Aorta (tissue), 5 donors: ENCODE data around the gene ZBED1. TPM values are rescaled to one million over a fixed set of nuclear protein-coding genes. Genes with fewer than 3 reads are reported as not detected.
"Not testable (repeated sequence)": the region's sequence is repeated elsewhere in the genome, so short reads cannot be mapped to it uniquely, and the experiment has no call there.

Experiments used
- ATAC-seq: fragments of 200-7000 bp; cut with Tn5 transposase; one replicate; pipeline ENCODE4 v1.9.1; 2022; ENCODE audit warnings: moderate library complexity; ENCODE audit not compliant: low FRiP score
- DNase-seq, 2 donors: peaks; one replicate each; pipeline ENCODE4 v3.0.0-alpha.2; 2020
- H3K27ac ChIP-seq, 2 donors: one replicate each; pipeline ENCODE4 v1.5.1; 2013; ENCODE audit warnings: low read length in 2 of 2, mild to moderate bottlenecking in 2 of 2, moderate library complexity in 2 of 2, control low read depth in 1 of 2, inconsistent platforms in 1 of 2, low read depth in 1 of 2
- H3K27me3 ChIP-seq, 2 donors: one replicate each; pipeline ENCODE4 v1.6.1; 2013; ENCODE audit warnings: control low read depth in 1 of 2, low read length in 1 of 2, mild to moderate bottlenecking in 1 of 2, moderate library complexity in 1 of 2; ENCODE audit not compliant: insufficient read depth in 2 of 2, control insufficient read depth in 1 of 2
- H3K36me3 ChIP-seq, 2 donors: one replicate each; pipeline ENCODE4 v1.6.1; 2013; ENCODE audit warnings: control low read depth in 1 of 2, low read length in 1 of 2, mild to moderate bottlenecking in 1 of 2; ENCODE audit not compliant: insufficient read depth in 2 of 2, control insufficient read depth in 1 of 2
- H3K4me1 ChIP-seq, 2 donors: one replicate each; pipeline ENCODE4 v1.6.1; 2013; ENCODE audit warnings: low read length in 2 of 2, control low read depth in 1 of 2, mild to moderate bottlenecking in 1 of 2, moderate library complexity in 1 of 2; ENCODE audit not compliant: insufficient read depth in 2 of 2, control insufficient read depth in 1 of 2
- H3K4me3 ChIP-seq, 2 donors: one replicate each; pipeline ENCODE4 v1.5.1; 2013; ENCODE audit warnings: low read length in 2 of 2, control low read depth in 1 of 2, mild to moderate bottlenecking in 1 of 2
- H3K9me3 ChIP-seq: one replicate; pipeline ENCODE4 v1.6.1; 2013; ENCODE audit warnings: mild to moderate bottlenecking, low read length; ENCODE audit not compliant: control insufficient read depth
- WGBS, 2 donors: extraction: QIAGEN DNeasy Blood & Tissue Kit; methylation state at CpG; one replicate each; pipeline ENCODE4 v1.1.7; 2013; 5-methylcytosine and 5-hydroxymethylcytosine counted together
- intact Hi-C, 2 donors: fragments of 100-400 bp; cut with DNase I; formaldehyde crosslinking; loops; one replicate each; pipeline versions ENCODE4 v1.14.2 to v1.15.0; 2022
- polyA plus RNA-seq, 2 donors: library from polyadenylated mRNA; stranded (reverse); fragments of 200-250 nt; gene quantifications; one replicate each; pipeline ENCODE4 v1.2.3, GENCODE V29; 2013
- total RNA-seq, 2 donors: library from RNA; stranded (reverse); fragmentation: NEBNext Ultra II Directional; extraction: Animal tissue kit (Norgen Biotek cat#: 25700); gene quantifications; one replicate each; pipeline ENCODE4 v1.2.1, GENCODE V29; 2021
- donor health status: healthy with polysubstance abuse.
- donor health status: Bipolar disorder and iron deficiency.
- donor health status: DM: no; HTN: no; CAD: no.
- donor health status: DM: no; HTN: no; CAD: no.
- donor health status: DM: yes; HTN: yes; CAD: no.

ZBED1 gene
- total and polyA plus RNA-seq, 4 donors: 15.2 to 33.5 (median 23.4) TPM

- H3K4me1 ChIP-seq, H3K27ac ChIP-seq, intact Hi-C loops, H3K4me3 ChIP-seq, H3K9me3 ChIP-seq, H3K36me3 ChIP-seq, DNase-seq, ATAC-seq, H3K27me3 ChIP-seq: not testable (repeated sequence)
- WGBS, 2 donors: 94 to 95% methylated on average over 10 of the region's 10 CpGs
These were observed 40.7 kb downstream of the ZBED1 start for GRCh38 chrX:2460048-2460447.

GRCh38 chrX:2458309-2458708 is 42.5 kb downstream of the ZBED1 start:
- no peaks in the 10 kb centered on the region for H3K27me3 ChIP-seq
- no peak overlapping the region for H3K27ac ChIP-seq
- intact Hi-C loops: no loop called here
- DNase-seq: no peak
- 89 to 98% methylated on average over 6 of the region's 6 CpGs for WGBS, 2 donors
- H3K36me3 ChIP-seq: no peaks in the 10 kb centered on the region
- peaks cover 0 to 2% of the 10 kb centered on the region in 2 donors for H3K4me1 ChIP-seq
- H3K9me3 ChIP-seq: no peaks in the 10 kb centered on the region
- no peak overlapping the region for H3K4me3 ChIP-seq
- no peak for ATAC-seq

GRCh38 chrX:2457289-2458133 is 43.3 kb downstream of the ZBED1 start:
- ATAC-seq: no peak
- H3K27ac ChIP-seq: no peak overlapping the region
- H3K36me3 ChIP-seq: no peaks in the 10 kb centered on the region
- no peaks in the 10 kb centered on the region for H3K27me3 ChIP-seq
- H3K4me3 ChIP-seq: no peak overlapping the region
- DNase-seq: no peak
- intact Hi-C loops: no loop called here
- WGBS, 2 donors: 88 to 91% methylated on average over 26 of the region's 26 CpGs
- H3K4me1 ChIP-seq: peaks cover 0 to 2% of the 10 kb centered on the region in 2 donors
- H3K9me3 ChIP-seq: no peaks in the 10 kb centered on the region

GRCh38 chrX:2456091-2456490 is 44.7 kb downstream of the ZBED1 start:
- H3K4me1 ChIP-seq, H3K9me3 ChIP-seq, H3K27me3 ChIP-seq, H3K27ac ChIP-seq, H3K36me3 ChIP-seq, DNase-seq, intact Hi-C loops, H3K4me3 ChIP-seq, ATAC-seq: not testable (repeated sequence)
- WGBS, 2 donors: 95 to 96% methylated on average over 8 of the region's 8 CpGs

GRCh38 chrX:2454620-2455019 is 46.2 kb downstream of the ZBED1 start:
- intact Hi-C loops, H3K27me3 ChIP-seq, H3K4me1 ChIP-seq, H3K27ac ChIP-seq, H3K4me3 ChIP-seq, H3K36me3 ChIP-seq, DNase-seq, ATAC-seq, H3K9me3 ChIP-seq: not testable (repeated sequence)
- WGBS, 2 donors: 92 to 98% methylated on average over 9 of the region's 9 CpGs

DNA sequence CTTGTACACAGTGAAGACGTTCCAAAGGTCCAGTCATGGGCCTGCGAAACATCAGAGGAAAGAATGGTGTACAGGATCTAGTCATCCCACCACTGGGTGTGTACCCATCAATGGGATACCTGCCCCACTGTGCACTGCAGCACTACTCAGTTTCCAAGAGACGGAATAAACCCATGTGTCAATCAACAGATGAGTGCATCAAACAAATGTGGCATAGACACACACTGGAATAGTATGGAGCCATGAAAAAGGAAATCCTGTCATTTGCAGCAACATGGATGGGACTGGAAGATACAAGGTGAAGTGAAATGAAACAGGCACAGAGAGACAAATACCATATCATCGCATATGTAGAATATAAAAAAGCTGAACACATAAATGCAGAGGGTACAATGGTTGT is 48.0 kb downstream of the ZBED1 start:
- Histone ChIP-seq H3K9me3 (no peaks in the 10 kb centered on the region), H3K27me3 (no peaks in the 10 kb centered on the region), H3K4me3 (no peak overlapping the region), H3K27ac (no peak overlapping the region), H3K4me1 (no peaks in the 10 kb centered on the region), H3K36me3 (no peaks in the 10 kb centered on the region)
- DNase-seq (no peak), ATAC-seq (no peak)
- intact Hi-C loops: no loop called here
- WGBS, 2 donors: 94% methylated on average over 4 of the region's 4 CpGs

GRCh38 chrX:2452317-2452784 is 48.4 kb downstream of the ZBED1 start:
- Histone ChIP-seq H3K27me3 (no peaks in the 10 kb centered on the region), H3K4me1 (no peaks in the 10 kb centered on the region), H3K27ac (no peak overlapping the region), H3K9me3 (no peaks in the 10 kb centered on the region), H3K36me3 (no peaks in the 10 kb centered on the region), H3K4me3 (no peak overlapping the region)
- intact Hi-C loops: no loop called here
- ATAC-seq: no peak
- no peak for DNase-seq
- 93% methylated on average over 22 of the region's 22 CpGs for WGBS, 2 donors

DNA sequence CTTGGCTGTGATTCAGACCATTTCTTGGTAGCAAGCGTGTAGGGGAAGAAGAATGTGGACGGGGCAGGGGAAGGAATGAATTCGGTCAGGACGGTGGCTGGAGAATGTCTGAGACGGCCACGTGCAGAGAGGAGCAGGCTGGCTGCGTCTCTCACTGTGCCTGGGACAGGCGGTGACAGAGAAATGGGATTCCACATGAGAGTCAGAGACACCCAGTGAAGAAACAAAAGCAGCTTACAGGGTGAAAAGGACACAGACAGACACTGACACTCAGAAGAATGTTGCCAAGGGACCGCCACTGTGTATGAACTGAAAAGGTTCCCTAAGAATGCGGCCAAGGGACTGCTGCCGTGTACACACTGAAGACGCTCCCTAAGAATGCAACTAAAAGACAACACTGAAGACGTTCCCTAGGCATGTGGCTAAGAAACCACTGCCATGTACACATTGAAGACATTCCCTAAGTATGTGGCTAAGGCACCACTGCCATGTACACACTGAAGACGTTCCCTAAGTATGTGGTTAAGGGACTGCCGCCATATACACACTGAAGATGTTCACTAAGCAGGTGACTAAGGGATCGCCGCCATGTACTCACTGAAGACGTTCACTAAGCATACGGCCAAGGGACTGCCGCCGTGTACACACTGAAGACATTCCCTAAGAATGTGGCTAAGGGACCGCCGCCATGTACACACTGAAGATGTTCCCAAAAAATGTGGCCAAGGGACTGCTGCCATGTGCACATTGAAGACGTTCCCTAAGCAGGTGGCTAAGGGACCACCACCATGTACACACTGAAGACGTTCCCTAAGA is 49.1 kb downstream of the ZBED1 start:
- DNase-seq: no peak
- Histone ChIP-seq H3K4me1 (no peaks in the 10 kb centered on the region), H3K36me3 (no peaks in the 10 kb centered on the region), H3K4me3 (no peak overlapping the region), H3K27ac (no peak overlapping the region), H3K9me3 (no peaks in the 10 kb centered on the region), H3K27me3 (no peaks in the 10 kb centered on the region)
- peak; percentile 26 for ATAC-seq
- intact Hi-C loops: no loop called here
- 63 to 75% methylated on average over 25 of the region's 25 CpGs for WGBS, 2 donors
